Pancreas (tissue), 10 donors: ENCODE results near the gene SPSB1. TPM values are rescaled to one million over a fixed set of nuclear protein-coding genes. Genes with fewer than 3 reads are reported as not detected.

Source experiments
- ATAC-seq, 4 donors: fragments of 200-7000 bp; cut with Tn5 transposase; one replicate each; pipeline versions ENCODE4 v1.8.0 to v1.9.1; 2020; ENCODE audit warnings: mild to moderate bottlenecking in 4 of 4, moderate library complexity in 4 of 4
- DNase-seq, 6 donors: peaks; one replicate each; pipeline ENCODE4 v3.0.0-alpha.2; 2020
- FAIRE-seq: peaks from 2 replicates; lab custom pipeline; 2012; peaks lifted over from hg19 to GRCh38; lab: Jason Lieb, UNC
- H3K27ac ChIP-seq, 4 donors: fragments of 200-600 bp; sonication (generic); 1 replicate in 3 of 4; 2 replicates in 1 of 4; pipeline versions ENCODE4 v1.5.0 to v1.8.0; 2020
- H3K27me3 ChIP-seq, 4 donors: fragments of 200-600 bp; one replicate each; pipeline ENCODE4 v1.8.0; 2021
- H3K36me3 ChIP-seq, 3 donors: fragments of 200-600 bp; sonication (generic) in 1 of 3; one replicate each; pipeline versions ENCODE4 v1.5.0 to v1.8.0; 2020 to 2021
- H3K4me1 ChIP-seq, 3 donors: fragments of 200-600 bp; one replicate each; pipeline ENCODE4 v1.8.0; 2021
- H3K4me3 ChIP-seq, 4 donors: fragments of 200-600 bp; sonication (generic) in 2 of 4; one replicate each; pipeline versions ENCODE4 v1.5.0 to v1.8.0; 2020 to 2021
- H3K9me3 ChIP-seq, 4 donors: fragments of 200-600 bp; one replicate each; pipeline ENCODE4 v1.8.0; 2021
- WGBS, 2 donors: extraction: QIAGEN DNeasy Blood & Tissue Kit; methylation state at CpG; one replicate each; pipeline ENCODE4 v1.1.7; 2013; 5-methylcytosine and 5-hydroxymethylcytosine counted together
- intact Hi-C, 3 donors: fragments of 100-400 bp; cut with DNase I; formaldehyde crosslinking; loops; one replicate each; pipeline versions ENCODE4 v1.11.1 to v1.14.2; 2022
- polyA plus RNA-seq, 2 donors: library from polyadenylated mRNA; stranded (reverse); fragments of 200-250 nt; gene quantifications; one replicate each; pipeline ENCODE4 v1.2.3, GENCODE V29; 2013
- total RNA-seq, 6 donors: library from RNA; stranded (reverse); fragmentation: NEBNext Ultra II Directional in 4 of 6; extraction: Animal tissue kit (Norgen Biotek cat#: 25700) in 4 of 6; gene quantifications; one replicate each; pipeline versions ENCODE4 v1.2.1 to v1.2.4, GENCODE V29; 2021 to 2023
- TF ChIP-seq, protein P1 (sequence below), 4 donors: fragments of 200-600 bp; sonication (generic) in 3 of 4; IDR thresholded peaks; one replicate each; pipeline versions ENCODE4 v1.5.0 to v1.8.0; 2021; ENCODE audit warnings: antibody characterized with exemption in 4 of 4
- donor health status: healthy with polysubstance abuse.
- donor health status: DM: no; HTN: no; CAD: no; lungs with moderate emphysema.
- donor health status: DM: no; HTN: no; CAD: no.
- donor health status: control.
- donor health status: control.
- donor health status: Bipolar disorder and iron deficiency.
- donor health status: DM: yes; HTN: yes; CAD: no.
- donor health status: DM: no; HTN: no; CAD: no.
- donor health status: DM: no; HTN: no; CAD: no.
- donor health status: DM: yes; HTN: yes; CAD: no.

Gene SPSB1
- total and polyA plus RNA-seq, 8 donors, result 10.5 to 27.5 (median 18.1) TPM

DNA sequence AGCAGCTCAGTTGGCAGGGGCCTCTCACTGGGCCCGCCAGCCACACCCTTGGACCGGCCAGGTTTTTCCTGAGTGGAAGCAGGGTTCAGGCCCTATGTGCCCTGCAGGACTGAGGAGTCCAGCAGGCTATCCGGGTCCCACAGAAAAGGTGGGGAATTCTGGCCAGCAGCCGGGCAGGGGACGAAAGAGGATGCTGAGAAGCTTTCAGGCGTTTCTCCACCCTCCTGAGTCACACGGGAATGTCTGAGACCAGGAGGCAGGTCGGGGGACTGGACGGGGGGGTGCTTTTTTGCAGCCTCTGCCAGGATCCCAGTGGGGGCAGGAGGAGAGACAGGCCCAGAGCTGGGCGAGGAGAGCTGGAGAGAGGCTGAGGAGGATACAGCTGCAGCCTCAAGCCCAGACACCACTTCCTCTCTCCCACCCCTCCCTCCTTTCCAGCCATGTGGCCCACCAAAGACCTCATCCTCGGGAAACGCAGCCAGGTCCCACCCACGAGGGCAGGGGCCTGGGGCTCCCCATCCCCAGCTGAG lies 105.4 kb downstream of the SPSB1 start:
- no peak overlapping the region for H3K27ac ChIP-seq
- H3K4me1 ChIP-seq, result peaks cover 0 to 13% (median 0%) of the 10 kb centered on the region in 3 donors
- FAIRE-seq (no peak), ATAC-seq (peak in 1 of 4 donors; percentile 9), DNase-seq (no peak)
- no peak overlapping the region for H3K4me3 ChIP-seq
- no peaks in the 10 kb centered on the region for H3K9me3 ChIP-seq
- TF ChIP-seq, protein P1, sequence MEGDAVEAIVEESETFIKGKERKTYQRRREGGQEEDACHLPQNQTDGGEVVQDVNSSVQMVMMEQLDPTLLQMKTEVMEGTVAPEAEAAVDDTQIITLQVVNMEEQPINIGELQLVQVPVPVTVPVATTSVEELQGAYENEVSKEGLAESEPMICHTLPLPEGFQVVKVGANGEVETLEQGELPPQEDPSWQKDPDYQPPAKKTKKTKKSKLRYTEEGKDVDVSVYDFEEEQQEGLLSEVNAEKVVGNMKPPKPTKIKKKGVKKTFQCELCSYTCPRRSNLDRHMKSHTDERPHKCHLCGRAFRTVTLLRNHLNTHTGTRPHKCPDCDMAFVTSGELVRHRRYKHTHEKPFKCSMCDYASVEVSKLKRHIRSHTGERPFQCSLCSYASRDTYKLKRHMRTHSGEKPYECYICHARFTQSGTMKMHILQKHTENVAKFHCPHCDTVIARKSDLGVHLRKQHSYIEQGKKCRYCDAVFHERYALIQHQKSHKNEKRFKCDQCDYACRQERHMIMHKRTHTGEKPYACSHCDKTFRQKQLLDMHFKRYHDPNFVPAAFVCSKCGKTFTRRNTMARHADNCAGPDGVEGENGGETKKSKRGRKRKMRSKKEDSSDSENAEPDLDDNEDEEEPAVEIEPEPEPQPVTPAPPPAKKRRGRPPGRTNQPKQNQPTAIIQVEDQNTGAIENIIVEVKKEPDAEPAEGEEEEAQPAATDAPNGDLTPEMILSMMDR (IDR thresholded peaks at IDR 0.05), result no peak
- no peaks in the 10 kb centered on the region for H3K27me3 ChIP-seq
- no peaks in the 10 kb centered on the region for H3K36me3 ChIP-seq
- WGBS, 2 donors, result 69% methylated on average over 10 to 13 of the region's 13 CpGs
- intact Hi-C loops, result no loop called here

GRCh38 chr1:9399510-9400424 lies 107.1 kb downstream of the SPSB1 start:
- ATAC-seq, result peak in 2 of 4 donors; percentile 15 to 23
- intact Hi-C loops, result no loop called here
- H3K27ac ChIP-seq, result no peak overlapping the region

GRCh38 chr1:9400425-9401079 lies 107.9 kb downstream of the SPSB1 start:
- WGBS, 2 donors, result 82 to 83% methylated on average over 13 of the region's 13 CpGs
- Histone ChIP-seq H3K27me3 (no peaks in the 10 kb centered on the region), H3K27ac (no peak overlapping the region), H3K4me1 (peaks cover 0 to 13% (median 0%) of the 10 kb centered on the region in 3 donors), H3K4me3 (no peak overlapping the region), H3K36me3 (no peaks in the 10 kb centered on the region), H3K9me3 (no peaks in the 10 kb centered on the region)
- FAIRE-seq (no peak), ATAC-seq (peak in 2 of 4 donors; percentile 14 to 16), DNase-seq (no peak)
- intact Hi-C loops, result no loop called here
- TF ChIP-seq, protein P1 (IDR thresholded peaks at IDR 0.05), result no peak

More at GRCh38 chr1:9399510-9400424, 107.1 kb downstream of the SPSB1 start:
- DNase-seq, result no peak
- Histone ChIP-seq H3K4me3 (no peak overlapping the region), H3K36me3 (no peaks in the 10 kb centered on the region), H3K9me3 (no peaks in the 10 kb centered on the region), H3K27me3 (no peaks in the 10 kb centered on the region), H3K4me1 (peaks cover 0 to 13% (median 0%) of the 10 kb centered on the region in 3 donors)
- TF ChIP-seq, protein P1 (IDR thresholded peaks at IDR 0.05), result no peak
- WGBS, 2 donors, result 78 to 85% methylated on average over 21 of the region's 21 CpGs
- no peak for FAIRE-seq

DNA sequence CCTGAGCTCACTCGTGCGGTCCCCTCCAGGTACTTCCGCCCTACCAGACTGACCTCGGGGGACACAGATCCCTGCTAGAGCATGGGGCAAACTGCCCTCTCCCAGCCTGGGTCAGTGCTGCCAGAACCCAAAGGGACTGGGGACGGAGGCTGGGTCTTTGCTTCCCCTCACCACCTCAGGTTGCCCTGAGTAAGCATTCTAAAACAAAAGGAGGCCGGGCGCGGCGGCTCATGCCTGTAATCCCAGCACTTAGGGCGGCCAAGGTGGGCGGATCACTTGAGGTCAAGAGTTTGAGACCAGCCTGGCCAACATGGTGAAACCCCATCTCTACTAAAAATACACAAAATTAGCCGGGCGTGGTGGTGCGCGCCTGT lies 108.4 kb downstream of the SPSB1 start:
- no peak overlapping the region for H3K27ac ChIP-seq
- H3K4me3 ChIP-seq, result no peak overlapping the region
- intact Hi-C loops, result no loop called here
- no peak for DNase-seq
- no peaks in the 10 kb centered on the region for H3K9me3 ChIP-seq
- ATAC-seq, result no peak
- TF ChIP-seq, protein P1 (IDR thresholded peaks at IDR 0.05), result no peak
- no peaks in the 10 kb centered on the region for H3K27me3 ChIP-seq
- H3K36me3 ChIP-seq, result no peaks in the 10 kb centered on the region
- FAIRE-seq, result no peak
- H3K4me1 ChIP-seq, result peaks cover 0 to 13% (median 0%) of the 10 kb centered on the region in 3 donors
- WGBS, 2 donors, result 91 to 97% methylated on average over 15 of the region's 15 CpGs
